Measurements from ENCODE around the gene CASP2.
A peak's percentile ranks its signal among the peaks of the same experiment; 100 is the strongest.
"Not testable (repeated sequence)": the region's sequence is repeated elsewhere in the genome, so short reads cannot be mapped to it uniquely, and the experiment has no call there.

CASP2 gene

DNA sequence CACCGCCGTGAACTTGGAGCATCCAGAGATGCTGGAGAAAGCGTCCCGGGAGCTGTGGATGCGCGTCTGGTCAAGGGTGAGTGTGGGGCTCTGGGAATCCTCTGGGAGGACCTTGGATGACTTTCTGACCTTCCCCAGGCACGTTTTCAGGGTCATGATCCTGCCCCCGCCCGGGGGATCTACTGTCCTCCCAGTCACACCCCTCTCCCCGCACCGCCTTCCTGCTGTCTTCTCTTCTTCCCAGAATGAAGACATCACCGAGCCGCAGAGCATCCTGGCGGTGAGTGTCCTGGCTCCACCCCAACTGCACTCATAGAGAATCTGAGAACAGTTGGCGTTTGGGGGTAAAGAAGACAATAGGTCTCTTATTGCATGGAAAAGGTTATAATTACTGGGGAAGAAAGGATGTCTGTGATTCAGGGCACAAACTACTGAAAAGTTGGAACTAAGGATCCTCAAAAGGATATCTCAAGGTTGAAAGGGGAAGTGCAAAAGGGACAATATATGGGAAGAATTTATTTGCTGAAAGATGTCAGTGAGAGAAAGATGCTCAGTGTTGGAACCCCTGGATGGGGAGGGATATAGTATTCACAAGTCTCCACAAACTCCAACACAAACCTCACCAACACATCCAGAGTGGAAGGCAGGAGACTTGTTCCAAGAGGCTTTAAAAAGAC lies 23.0 kb upstream of the CASP2 start:
- no peak for DNase-seq

DNA sequence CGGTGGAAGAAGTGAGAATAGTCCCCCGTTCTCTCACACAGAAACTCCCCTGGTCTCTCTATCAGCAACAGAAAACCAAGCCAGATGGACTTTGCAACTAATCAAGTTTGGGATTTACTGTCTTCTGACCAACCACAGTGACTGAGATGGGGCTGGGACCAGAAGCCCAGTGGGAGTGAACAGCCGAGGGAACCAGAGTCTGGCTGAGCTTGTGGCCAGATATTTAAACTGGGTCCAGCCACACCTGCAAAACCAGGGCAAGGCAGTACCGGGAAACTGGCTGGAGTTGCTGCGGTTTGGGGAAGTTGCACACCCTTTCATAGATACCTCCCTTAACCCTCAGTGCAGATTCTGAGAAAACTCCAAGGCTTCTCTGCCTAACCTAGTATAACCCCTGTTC lies 18.9 kb upstream of the CASP2 start:
- no peak for DNase-seq

DNA sequence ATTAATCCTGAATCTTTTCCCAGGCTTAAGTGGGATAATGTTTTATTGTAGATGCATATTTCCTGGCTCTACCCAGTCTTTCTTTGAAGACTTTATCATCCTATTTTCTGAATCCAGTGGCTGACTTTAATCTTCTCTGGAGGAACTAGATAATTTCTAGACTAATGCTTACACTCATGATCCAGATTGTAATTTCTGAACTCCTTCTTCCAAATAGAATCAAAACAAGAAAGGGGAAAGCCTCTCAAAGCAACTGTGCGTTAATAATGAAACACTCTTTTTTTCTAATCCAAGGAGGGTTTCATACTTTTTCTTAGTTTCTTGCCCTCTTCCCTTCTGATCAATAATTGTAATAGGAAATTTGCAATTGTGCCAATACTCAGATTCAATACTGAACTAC lies 16.9 kb upstream of the CASP2 start:
- no peak for DNase-seq

DNA sequence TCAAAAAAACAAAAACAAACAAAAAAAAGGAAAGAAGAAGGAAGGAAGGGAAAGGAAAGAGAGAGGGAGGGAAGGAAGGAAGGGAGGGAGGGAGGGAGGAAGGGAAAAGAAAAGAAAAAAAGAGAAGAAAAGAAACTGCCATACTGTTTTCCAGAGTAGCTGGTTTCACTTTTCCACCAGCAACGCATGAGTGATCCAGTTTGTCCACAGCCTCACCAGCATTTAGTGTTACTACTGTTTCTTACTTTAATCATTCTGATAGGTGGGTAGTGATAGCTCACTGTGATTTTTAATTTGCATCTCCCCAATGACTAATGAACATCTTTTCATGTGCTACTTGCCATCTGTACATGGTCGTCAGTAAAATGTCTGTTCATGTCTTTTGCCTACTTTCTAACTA lies 15.3 kb upstream of the CASP2 start:
- no peak for DNase-seq

DNA sequence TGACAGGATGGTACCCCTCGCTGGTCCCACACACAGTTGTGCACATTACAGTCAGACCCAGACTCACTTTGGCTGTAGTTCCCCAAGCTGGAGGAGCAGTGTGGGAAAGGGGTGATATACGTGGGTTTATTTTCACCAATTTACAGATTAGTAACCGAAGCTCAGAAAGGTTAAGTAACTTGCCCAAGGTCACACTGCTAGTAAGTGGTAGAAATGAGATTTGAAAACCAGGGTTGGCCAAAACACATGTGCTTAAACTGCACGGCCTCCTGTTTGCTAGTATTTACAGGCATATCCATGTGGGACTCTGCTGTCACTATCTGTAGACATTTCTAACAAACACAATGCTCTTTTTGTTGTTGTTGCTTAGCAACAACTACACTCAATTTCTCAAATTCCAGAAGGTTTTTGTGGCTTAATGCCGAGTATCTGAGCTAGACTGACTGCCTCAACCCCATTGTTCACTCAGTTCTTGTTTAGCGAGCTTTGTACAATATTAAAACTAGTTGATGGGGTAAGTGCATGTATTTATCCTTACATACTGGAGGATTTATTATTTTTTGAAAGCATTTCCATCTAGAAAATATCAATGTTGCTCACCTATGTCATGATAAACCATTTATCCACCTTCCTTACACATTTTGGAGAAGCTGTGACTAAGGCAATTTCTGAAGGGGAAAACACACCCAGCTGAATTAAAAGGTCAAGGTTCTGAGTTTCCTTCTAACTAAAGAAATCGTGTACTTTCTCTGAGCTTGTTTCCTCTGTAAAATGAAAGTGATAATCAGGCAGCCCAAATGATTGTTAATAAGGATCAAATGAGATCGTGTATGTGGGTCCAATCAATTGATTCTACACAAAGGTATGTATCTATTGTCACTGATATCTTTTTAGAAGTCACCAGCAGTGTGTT lies 8.7 kb upstream of the CASP2 start:
- DNase-seq: peak; percentile 63

DNA sequence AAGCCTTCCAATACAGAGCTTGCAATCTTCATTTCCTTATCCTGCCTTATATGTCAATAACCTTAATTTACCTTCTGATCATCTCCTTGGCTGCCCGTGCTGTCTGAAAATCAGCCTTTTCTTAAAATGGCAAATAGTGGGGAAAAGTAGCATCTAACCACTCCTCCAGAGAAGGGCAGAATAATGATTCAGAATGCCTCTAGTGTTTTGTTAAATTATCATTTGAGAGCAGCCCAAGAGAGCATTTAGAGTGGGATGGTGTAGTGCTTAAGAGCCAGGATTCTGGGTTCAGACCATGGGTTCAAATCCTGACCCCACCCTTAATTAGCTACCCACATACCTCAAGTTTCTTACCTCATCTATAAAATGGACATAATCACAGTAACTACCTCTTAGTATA lies 8.0 kb upstream of the CASP2 start:
- DNase-seq: no peak

DNA sequence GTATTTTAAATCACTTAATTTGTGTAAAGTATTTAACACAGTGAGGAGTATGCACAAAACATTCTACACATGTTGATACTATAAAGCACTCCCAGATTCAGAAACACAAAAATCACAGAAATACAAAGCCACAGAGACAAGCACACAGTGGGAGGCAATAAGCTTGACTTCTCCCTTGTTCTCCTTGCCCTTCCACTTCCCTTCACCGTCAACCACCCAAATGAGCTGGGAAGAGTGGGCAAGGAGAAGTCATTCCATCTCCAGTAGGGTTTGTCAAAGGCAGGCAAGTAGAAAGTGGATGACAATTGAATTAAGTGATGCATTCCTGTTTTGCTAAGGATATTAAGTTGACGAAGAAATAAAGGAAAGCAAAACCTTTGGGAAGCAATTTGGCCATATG lies 7.6 kb upstream of the CASP2 start:
- no peak for DNase-seq

DNA sequence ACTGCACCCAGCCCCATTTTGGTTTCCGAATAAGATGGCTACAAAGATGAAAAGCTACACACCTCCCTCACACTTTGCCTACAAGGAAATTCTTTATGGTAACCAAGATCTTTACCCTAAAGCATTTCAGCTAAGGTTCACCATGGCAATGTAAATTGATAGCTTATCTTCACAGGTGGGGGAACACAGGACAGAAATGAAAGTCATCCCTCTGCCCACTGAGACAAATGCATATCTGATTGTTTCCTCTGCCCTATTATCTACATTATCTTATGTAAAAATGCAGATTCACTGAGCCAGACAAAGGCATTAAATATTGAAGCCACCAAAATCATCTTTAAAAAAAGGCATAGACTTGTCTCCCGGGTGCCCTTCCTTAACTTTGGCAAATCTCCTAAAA lies 6.6 kb upstream of the CASP2 start:
- no peak for DNase-seq

DNA sequence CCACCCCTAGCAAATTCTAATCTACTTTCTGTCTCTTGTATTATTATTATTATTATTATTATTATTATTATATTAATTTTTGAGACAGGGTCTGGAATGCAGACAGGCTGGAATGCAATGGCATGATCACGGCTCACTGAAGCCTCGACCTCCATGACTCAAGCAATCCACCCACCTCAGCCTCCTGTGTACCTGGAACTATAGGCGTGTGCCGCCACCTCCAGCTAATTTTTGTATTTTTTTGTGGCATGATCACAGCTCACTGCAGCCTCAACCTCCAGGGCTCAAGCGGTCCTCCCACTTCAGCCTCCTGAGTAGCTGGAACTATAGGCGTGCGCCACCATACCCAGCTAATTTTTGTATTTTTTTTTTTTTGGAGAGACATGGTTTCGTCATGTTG lies 6.0 kb upstream of the CASP2 start:
- DNase-seq: no peak

DNA sequence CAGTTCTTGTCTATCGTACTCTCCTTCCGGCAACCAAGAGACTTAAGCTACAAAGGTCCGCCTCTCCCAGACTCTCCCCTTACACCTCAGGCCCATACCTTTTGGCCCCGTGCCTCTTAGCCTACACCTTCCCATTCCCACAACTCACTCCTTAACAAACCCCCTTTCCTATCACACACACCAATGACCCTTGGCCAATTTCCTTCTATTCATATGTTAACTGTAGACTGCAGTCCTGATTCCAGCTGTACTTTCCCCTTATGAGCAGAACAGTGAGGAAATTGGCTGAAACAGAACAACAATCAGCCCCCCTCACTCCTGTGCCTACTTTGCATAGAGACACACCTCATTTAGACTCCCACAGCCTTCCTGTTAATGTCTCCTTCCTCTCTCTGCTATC lies 4.8 kb upstream of the CASP2 start:
- DNase-seq: no peak

DNA sequence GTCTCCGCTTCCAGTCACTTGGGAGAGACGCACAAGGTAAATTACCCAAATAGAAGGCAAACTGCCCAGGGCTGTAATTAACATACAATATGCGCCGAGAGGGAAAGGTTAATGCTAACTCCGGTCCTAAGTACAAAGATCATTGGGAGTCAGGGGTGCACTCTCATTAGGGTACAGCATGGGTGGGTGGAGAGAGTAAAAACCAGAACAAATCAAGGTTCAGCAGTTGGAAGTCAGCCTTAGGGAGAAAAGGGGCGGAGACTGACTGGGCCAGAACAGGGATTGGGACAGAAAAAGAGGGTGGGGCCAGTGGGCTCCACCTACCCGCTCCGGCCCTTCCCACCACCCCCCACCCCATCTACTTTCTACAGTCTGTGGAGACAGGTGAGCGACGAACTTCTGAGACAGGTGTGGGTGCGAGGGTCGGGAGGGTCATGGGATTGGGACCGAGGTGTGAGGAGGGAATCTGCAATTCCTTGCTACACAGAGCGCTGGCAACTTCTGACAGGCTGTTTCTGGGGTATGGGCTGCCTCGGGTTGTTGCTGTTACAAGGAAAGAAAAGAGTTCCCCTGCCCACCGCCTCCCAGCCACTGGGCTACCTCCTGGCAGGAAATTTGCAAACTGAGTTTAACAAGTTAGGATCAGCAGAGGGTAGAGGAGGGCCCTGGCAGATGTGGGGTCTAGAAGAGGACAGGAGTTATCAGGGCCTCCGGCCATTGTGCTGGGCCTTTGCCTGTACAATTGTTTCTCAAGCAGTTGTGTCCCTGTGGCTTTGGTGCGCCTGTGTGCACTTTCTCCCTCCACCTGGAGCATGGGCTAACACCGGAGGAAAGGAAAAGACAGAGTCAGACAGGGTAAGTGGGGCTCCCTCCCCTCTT lies 3.3 kb upstream of the CASP2 start, which contains the start of gene TMEM139:
Gene TMEM139, plus strand, starts transcription at position 368 of the 879 bp plus-strand sequence. CDS start 1,000 bp downstream, outside the sequence.
- no peak for DNase-seq

DNA sequence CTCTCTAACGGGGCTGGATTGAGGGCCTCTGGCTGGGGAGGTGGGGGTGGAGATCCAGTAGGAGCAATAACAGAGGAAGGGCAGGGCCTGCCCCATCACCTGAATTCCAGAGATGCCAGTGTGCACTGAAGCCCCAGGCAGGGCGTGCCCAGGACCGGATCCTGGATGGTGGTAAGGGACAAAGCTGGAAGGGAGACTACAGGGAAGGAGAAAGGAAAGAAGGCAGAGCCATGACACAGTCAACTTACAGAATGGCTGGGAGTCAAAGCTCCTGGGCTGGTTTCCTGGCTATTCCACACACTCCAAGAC lies 2.7 kb upstream of the CASP2 start:
- no peak for DNase-seq

DNA sequence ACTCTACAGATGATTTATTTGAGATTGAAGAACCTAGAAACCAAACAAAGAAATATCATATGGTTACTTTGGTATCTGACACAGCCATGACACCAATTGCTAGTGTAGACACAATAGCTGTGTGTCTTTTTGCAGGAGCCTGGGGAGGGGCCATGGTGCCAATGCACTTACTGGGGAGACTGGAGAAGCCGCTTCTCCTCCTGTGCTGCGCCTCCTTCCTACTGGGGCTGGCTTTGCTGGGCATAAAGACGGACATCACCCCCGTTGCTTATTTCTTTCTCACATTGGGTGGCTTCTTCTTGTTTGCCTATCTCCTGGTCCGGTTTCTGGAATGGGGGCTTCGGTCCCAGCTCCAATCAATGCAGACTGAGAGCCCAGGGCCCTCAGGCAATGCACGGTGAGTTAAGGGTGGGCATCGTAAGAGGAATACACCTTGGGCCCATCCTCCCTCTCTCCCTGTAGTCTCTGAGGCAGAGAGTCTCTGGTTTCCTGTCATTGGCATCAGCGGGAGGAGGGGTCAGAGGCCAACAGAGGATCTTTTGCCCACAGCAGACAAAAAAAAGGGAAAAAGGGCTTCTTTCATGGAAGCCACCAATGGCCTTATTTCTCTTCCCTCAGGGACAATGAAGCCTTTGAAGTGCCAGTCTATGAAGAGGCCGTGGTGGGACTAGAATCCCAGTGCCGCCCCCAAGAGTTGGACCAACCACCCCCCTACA lies 2.2 kb upstream of the CASP2 start:
- no peak for DNase-seq

DNA sequence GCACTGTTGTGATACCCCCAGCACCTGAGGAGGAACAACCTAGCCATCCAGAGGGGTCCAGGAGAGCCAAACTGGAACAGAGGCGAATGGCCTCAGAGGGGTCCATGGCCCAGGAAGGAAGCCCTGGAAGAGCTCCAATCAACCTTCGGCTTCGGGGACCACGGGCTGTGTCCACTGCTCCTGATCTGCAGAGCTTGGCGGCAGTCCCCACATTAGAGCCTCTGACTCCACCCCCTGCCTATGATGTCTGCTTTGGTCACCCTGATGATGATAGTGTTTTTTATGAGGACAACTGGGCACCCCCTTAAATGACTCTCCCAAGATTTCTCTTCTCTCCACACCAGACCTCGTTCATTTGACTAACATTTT lies 1.6 kb upstream of the CASP2 start:
- DNase-seq: no peak

DNA sequence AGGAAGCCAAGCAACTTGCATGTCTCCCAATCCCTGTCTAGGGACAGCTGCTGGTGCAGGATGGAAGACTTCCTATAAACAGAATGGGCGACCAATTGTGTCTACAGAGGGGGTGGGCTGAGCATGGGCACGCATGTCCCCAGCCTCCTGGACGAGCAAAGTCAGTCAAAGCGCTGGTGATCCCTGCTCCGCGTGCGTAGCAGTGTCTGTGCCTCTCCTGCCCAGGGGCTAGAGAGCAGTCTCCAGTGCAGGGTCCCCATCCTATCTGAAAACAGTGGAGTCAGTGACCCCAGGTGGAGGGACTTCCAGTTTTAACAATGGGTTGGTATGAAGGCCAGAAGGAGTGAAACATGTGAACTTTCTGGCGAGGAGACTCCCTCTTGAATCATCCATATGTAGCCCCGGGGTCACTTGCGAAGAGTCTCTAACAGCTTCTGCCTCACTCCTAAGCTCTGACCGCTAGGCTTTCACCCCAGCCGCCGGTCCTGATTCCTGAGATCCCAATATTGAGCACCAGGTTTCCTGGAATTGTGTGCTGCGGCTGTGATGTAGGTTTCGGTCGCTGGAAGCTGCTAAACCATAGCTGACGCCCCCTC lies 714 bp upstream of the CASP2 start:
- no peak for DNase-seq

DNA sequence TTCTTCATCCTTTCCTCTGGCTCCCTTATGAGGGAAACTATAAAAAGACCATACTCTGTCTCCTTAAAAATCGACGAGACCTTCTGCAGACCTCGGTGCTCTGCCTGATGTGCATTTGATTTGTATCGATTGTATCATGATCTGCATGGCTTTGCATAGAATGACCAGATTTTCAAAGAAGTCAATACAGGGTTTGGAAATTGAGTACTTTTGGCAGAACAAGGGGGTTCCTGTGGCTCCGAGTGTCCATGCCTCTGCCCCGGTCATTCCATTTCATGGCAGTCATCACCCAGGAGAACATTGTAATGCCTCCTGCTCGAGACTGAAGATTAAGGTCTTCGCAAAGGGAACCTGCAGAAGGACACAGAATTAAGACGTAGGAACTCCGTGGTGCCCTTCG lies 685 bp downstream of the CASP2 start:
- DNase-seq: no peak

DNA sequence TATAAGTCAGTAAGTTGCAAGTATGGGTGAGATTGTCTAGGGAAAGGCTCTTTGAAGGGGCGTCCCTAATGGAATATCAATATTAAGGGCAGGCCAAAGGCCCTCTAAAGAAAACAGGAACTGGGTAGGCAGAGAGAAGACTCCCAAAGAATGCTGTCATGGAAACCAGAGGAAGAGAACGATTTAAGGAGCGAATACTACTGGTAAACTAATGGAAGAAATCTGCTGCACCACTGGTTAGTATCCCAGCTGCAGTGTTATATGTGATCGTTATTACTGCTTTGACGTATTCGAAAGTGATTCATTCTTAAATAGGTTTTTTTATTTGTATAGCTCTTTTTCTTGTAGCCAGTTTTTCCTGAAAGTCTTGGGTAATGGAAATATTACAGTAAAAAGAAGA lies 1.3 kb downstream of the CASP2 start:
- no peak for DNase-seq

DNA sequence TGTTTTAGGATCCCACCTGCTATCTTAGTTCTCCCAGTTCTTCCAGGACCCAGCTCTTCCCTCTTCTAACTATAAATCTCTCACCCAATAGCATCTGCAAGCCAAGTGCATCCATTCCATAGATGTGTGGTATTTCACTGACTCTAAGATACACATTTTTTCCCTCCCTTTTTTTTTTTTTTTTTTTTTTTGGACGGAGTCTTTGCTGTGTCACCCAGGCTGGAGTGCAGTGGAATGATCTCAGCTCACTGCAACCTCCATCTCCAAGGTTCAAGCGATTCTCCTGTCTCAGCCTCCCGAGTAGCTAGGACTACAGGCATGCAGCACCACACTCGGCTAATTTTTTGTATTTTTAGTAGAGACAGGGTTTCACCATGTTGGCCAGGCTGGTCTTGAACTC lies 1.7 kb downstream of the CASP2 start:
- not testable (repeated sequence) for DNase-seq

DNA sequence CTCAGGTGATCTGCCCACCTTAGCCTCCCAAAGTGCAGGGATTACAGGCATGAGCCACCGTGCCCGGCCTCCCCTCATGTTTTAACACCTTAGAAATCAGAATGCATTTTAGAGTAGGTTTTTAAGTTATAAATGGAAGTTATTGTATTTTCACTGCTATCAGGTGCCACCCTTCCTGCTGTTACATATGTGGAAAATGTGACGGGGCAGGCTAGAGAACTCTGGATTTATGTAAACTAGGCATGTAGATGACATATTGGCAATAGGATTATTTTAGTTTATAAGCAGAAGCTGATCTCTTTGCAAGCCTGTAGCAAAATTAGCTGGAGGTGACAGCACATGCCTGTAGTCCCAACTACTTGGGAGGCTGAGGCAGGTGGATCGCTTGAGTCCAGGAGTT lies 2.1 kb downstream of the CASP2 start:
- no peak for DNase-seq

DNA sequence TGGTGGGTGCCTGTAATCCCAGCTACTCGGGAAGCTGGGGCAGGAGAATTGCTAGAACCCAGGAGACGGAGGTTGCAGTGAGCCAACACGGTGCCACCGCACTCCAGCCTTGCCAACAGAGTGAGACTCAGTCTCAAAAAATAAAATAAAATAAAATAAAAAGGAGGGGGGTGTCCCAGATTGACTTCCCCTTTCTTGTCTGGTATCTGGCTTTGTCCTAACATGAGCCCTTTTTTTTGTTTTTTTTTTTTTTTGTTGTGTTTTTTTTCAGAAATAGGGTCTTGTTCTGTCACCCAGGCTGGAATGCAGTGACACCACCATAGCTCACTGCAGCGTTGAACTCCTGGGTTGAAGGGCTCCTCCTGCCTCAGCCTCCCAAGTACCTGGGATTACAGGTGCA lies 4.7 kb downstream of the CASP2 start:
- DNase-seq: no peak

DNA sequence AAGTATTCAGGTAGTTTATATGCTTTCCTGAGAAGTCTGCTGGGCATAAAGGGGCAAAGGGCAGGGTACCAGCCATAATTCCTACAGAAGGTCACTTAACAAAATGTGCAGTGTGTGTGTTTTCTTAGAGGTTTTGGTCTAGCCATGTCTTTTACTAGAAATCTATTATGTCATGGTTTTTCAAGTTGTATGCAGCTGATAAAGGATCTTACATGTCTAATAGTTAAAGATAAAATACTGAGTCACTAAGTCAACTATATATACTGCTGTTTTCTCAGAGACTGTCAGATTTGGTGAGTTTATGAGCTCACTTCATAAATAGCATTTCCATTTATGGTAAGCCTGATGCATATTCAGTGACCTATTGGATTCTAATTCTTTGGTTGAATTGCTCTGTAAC lies 7.7 kb downstream of the CASP2 start:
- DNase-seq: no peak

DNA sequence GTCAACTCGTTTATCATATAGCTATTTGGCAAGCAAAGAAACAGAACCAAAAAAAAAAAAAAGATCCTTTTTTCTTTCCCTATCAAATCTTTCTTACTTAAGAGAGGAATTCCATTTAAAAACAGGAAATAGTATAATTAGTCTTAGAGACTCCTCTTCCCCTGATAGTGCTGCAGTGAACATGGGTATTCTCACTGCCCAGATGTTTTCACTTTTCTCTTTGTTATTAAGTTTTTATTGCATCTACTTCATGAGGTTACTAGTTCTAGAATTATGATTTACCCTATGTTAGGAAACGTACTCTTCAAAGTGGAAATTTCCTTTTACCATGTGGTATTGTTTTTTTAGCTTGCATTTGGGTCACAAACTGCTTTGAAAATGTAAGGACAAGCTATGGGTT lies 8.5 kb downstream of the CASP2 start:
- no peak for DNase-seq

DNA sequence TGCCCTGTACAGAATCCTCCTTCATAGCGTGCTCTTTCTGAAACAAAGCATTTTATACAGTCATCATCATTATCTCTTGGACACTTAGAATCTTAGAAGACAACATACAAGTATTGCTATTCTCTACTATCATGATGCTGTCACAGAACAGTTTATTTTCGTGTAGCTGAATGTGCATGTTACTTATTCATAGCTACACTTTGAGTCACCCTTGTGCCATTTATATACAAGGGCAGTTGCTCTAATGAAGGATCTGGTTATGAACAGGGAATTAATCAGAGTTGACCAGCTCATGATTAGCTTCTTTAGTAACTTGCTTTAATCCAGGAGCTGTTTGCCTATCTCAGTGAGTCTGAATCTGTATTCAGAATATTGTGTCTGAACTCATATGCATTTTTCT lies 11.2 kb downstream of the CASP2 start:
- DNase-seq: no peak

All from central memory CD4-positive, alpha-beta T cell (primary cell).